GM23338 (cell line): Measurements from ENCODE around the gene WSCD2. TPM values are rescaled to one million over a fixed set of nuclear protein-coding genes. Genes with fewer than 3 reads are reported as not detected.

Experiments used
- ATAC-seq: fragments of 200-7000 bp; cut with Tn5 transposase; 3 replicates; pipeline ENCODE4 v1.9.1; 2020
- DNase-seq: peaks from one replicate; pipeline ENCODE4 v3.0.0-alpha.2; 2015; ENCODE audit warnings: low spot score
- H2AFZ ChIP-seq: fragments of 200-600 bp; sonication (generic); 2 replicates; pipeline ENCODE4 v1.8.0; 2016; ENCODE audit warnings: antibody characterized with exemption, mild to moderate bottlenecking, moderate library complexity
- H3F3A ChIP-seq: fragments of 200-600 bp; sonication (generic); replicated peaks from 2 replicates; pipeline ENCODE4 v1.8.0; 2017; ENCODE audit warnings: antibody characterized with exemption, mixed run types, low read depth
- H3K27ac ChIP-seq: fragments of 200-600 bp; sonication (generic); 2 replicates; pipeline ENCODE4 v1.6.1; 2016; ENCODE audit warnings: low read depth
- H3K27me3 ChIP-seq: fragments of 200-600 bp; sonication (generic); 2 replicates; pipeline ENCODE4 v1.8.0; 2016; ENCODE audit warnings: mild to moderate bottlenecking, mixed run types, moderate library complexity; ENCODE audit not compliant: insufficient read depth
- H3K36me3 ChIP-seq: fragments of 200-600 bp; sonication (generic); 2 replicates; pipeline ENCODE4 v1.8.0; 2016; ENCODE audit warnings: mild to moderate bottlenecking; ENCODE audit not compliant: insufficient read depth
- H3K4me1 ChIP-seq: fragments of 200-600 bp; sonication (generic); 2 replicates; pipeline ENCODE4 v1.8.0; 2016; ENCODE audit warnings: mild to moderate bottlenecking, moderate library complexity; ENCODE audit not compliant: insufficient read depth
- H3K4me2 ChIP-seq: fragments of 200-600 bp; sonication (generic); 2 replicates; pipeline ENCODE4 v1.7.1; 2017; ENCODE audit warnings: mixed run types
- H3K4me3 ChIP-seq: fragments of 200-600 bp; sonication (generic); 2 replicates; pipeline ENCODE4 v1.6.1; 2016; ENCODE audit warnings: mixed run types
- H3K79me2 ChIP-seq: fragments of 200-600 bp; sonication (generic); replicated peaks from 2 replicates; pipeline ENCODE4 v1.8.0; 2017; ENCODE audit warnings: mild to moderate bottlenecking; ENCODE audit not compliant: insufficient read depth
- H3K9me2 ChIP-seq: fragments of 200-600 bp; sonication (generic); 2 replicates; pipeline ENCODE4 v1.8.0; 2017; ENCODE audit not compliant: insufficient read depth
- H4K20me1 ChIP-seq: fragments of 200-600 bp; sonication (generic); replicated peaks from 2 replicates; pipeline ENCODE4 v1.8.0; 2017; ENCODE audit warnings: mild to moderate bottlenecking; ENCODE audit not compliant: insufficient read depth
- H3K27ac Mint-ChIP-seq: 2 replicates; pipeline ENCODE4 v1.8.0; 2020; ENCODE audit warnings: inconsistent platforms, mild to moderate bottlenecking, moderate library complexity, mixed read lengths
- H3K27me3 Mint-ChIP-seq: 3 replicates; pipeline ENCODE4 v1.8.0; 2022; ENCODE audit warnings: low read depth, mild to moderate bottlenecking, moderate library complexity, mixed read lengths, inconsistent platforms; ENCODE audit not compliant: insufficient read depth, poor library complexity
- H3K36me3 Mint-ChIP-seq: 3 replicates; pipeline ENCODE4 v1.8.0; 2021; ENCODE audit warnings: low read depth, mild to moderate bottlenecking, inconsistent platforms, moderate library complexity, mixed read lengths
- H3K4me1 Mint-ChIP-seq: 3 replicates; pipeline ENCODE4 v1.8.0; 2020; ENCODE audit warnings: mild to moderate bottlenecking, inconsistent platforms, mixed read lengths
- H3K4me3 Mint-ChIP-seq: 3 replicates; pipeline ENCODE4 v1.8.0; 2021; ENCODE audit warnings: moderate library complexity, mild to moderate bottlenecking, inconsistent platforms, mixed read lengths
- H3K9me3 Mint-ChIP-seq: 3 replicates; pipeline ENCODE4 v1.8.0; 2020; ENCODE audit warnings: moderate library complexity, mild to moderate bottlenecking, inconsistent platforms, mixed read lengths
- CREB1 ChIP-seq: fragments of 250-450 bp; sonication (Bioruptor Pico); IDR thresholded peaks from 2 replicates; pipeline ENCODE4 v1.5.0; 2020; ENCODE audit warnings: low read depth, mild to moderate bottlenecking, moderate library complexity
- CTCF ChIP-seq, 2 experiments: fragments of 200-600 bp in 1 of 2; sonication (generic) in 1 of 2; conservative IDR thresholded peaks; 2 replicates each; pipeline versions ENCODE4 v1.5.1 to v1.6.1; 2016 to 2017; ENCODE audit warnings: antibody characterized with exemption in 2 of 2, low read depth in 2 of 2, mild to moderate bottlenecking in 2 of 2, moderate library complexity in 1 of 2
- EZH2 ChIP-seq: fragments of 200-600 bp; sonication (generic); IDR thresholded peaks from one replicate; pipeline ENCODE4 v1.8.0; 2017; ENCODE audit warnings: antibody characterized with exemption, mild to moderate bottlenecking, low read depth; ENCODE audit not compliant: unreplicated experiment
- EZH2phosphoT487 ChIP-seq: fragments of 200-600 bp; sonication (generic); IDR thresholded peaks from one replicate; pipeline ENCODE4 v1.8.1; 2018; ENCODE audit warnings: antibody characterized with exemption; ENCODE audit not compliant: unreplicated experiment
- NANOG ChIP-seq: IDR thresholded peaks from 2 replicates; pipeline ENCODE4 v1.6.1; 2016; ENCODE audit warnings: antibody characterized with exemption, borderline replicate concordance
- POLR2AphosphoS5 ChIP-seq: IDR thresholded peaks from 2 replicates; pipeline ENCODE4 v1.6.1; 2016; ENCODE audit warnings: antibody characterized with exemption, low read depth
- STAT1 ChIP-seq: IDR thresholded peaks from one replicate; pipeline ENCODE4 v1.6.1; 2016; ENCODE audit warnings: antibody characterized with exemption; ENCODE audit not compliant: unreplicated experiment
- ZNF331 ChIP-seq: fragments of 250-450 bp; sonication (Bioruptor Pico); IDR thresholded peaks from 2 replicates; pipeline ENCODE4 v1.5.0; 2020; ENCODE audit warnings: low read depth, mild to moderate bottlenecking, moderate library complexity
- polyA plus RNA-seq: library from polyadenylated mRNA; unstranded; fragments of >200 nt; fragmentation: Nextera tagmentation; extraction: Ambion mirVana; gene quantifications from 2 replicates; pipeline ENCODE4 v1.2.1, GENCODE V29; 2016
- total RNA-seq: library from RNA; depleted of rRNA; stranded (reverse); fragments of >200 nt; shearing (Covaris generic); gene quantifications from 2 replicates; pipeline ENCODE4 v1.2.3, GENCODE V29; 2014
- TF ChIP-seq, protein P1 (sequence below): IDR thresholded peaks from one replicate; pipeline ENCODE4 v1.6.1; 2018; ENCODE audit warnings: antibody characterized with exemption; ENCODE audit not compliant: unreplicated experiment
- TF ChIP-seq, protein P2 (sequence below): IDR thresholded peaks from 2 replicates; pipeline ENCODE4 v1.6.1; 2016; ENCODE audit warnings: antibody characterized with exemption

The WSCD2 gene
- total and polyA plus RNA-seq, 2 experiments from 2014 or later = 0.66 to 3.1 TPM

DNA sequence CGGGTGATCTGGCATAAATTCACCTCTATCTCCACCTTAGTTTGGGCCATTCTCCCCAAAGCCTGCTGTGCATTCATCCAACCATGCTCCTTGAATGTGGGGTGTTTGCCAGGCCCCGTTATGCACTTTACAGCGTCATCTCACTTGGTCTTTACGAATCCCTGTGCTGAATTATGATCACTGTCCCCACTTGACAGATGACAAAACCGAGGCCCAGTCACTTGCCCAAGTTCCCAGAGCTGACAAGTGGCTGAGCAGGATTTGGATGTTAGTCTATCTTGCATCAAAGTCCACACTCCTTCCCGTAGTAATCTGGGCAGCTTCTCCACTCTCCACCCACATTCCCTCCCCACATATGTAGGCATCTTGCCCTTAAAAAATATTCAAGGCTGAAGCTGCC is 44.8 kb downstream of the WSCD2 start:
- no peak overlapping the region for H3K4me3 Mint-ChIP-seq
- H3K36me3 Mint-ChIP-seq = peaks cover 9% of the 10 kb centered on the region; the same call in 2 of the 3 replicates
- Histone ChIP-seq H3F3A (0 out of 2 replicates have a peak, but pooled peaks cover 2% of the 10 kb centered on the region), H3K36me3 (no peaks in the 10 kb centered on the region), H3K4me3 (no peak overlapping the region), H3K27ac (no peak overlapping the region), H3K9me2 (no peaks in the 10 kb centered on the region), H3K4me2 (no peak overlapping the region), H3K79me2 (no peaks in the 10 kb centered on the region), H3K4me1 (peaks cover 25% of the 10 kb centered on the region), H3K27me3 (no peaks in the 10 kb centered on the region), H2AFZ (no peak overlapping the region), H4K20me1 (no peaks in the 10 kb centered on the region)
- DNase-seq (no peak), ATAC-seq (no peak)
- TF ChIP-seq POLR2AphosphoS5 (no peak), EZH2 (no peak)
- H3K27ac Mint-ChIP-seq = no peak overlapping the region
- H3K4me1 Mint-ChIP-seq = peaks cover 37% of the 10 kb centered on the region
- peaks cover 12% of the 10 kb centered on the region for H3K27me3 Mint-ChIP-seq
- peaks cover 11% of the 10 kb centered on the region for H3K9me3 Mint-ChIP-seq

GRCh38 chr12:108174641-108175040 is 45.6 kb downstream of the WSCD2 start:
- Mint-ChIP-seq H3K9me3 (peaks cover 11% of the 10 kb centered on the region), H3K27ac (no peak overlapping the region), H3K4me3 (no peak overlapping the region), H3K36me3 (peaks cover 9% of the 10 kb centered on the region; the same call in 2 of the 3 replicates), H3K4me1 (peaks cover 37% of the 10 kb centered on the region), H3K27me3 (peaks cover 11% of the 10 kb centered on the region)
- H3K4me3 ChIP-seq = no peak overlapping the region
- H3K4me2 ChIP-seq = no peak overlapping the region
- H3K79me2 ChIP-seq = no peaks in the 10 kb centered on the region
- peaks cover 26% of the 10 kb centered on the region for H3K4me1 ChIP-seq
- ATAC-seq (no peak), DNase-seq (no peak)
- H4K20me1 ChIP-seq = no peaks in the 10 kb centered on the region
- H3K36me3 ChIP-seq = no peaks in the 10 kb centered on the region
- H3F3A ChIP-seq = 0 out of 2 replicates have a peak, but pooled peaks cover 2% of the 10 kb centered on the region
- no peaks in the 10 kb centered on the region for H3K9me2 ChIP-seq
- no peak overlapping the region for H3K27ac ChIP-seq
- no peak overlapping the region for H2AFZ ChIP-seq
- H3K27me3 ChIP-seq = no peaks in the 10 kb centered on the region
- TF ChIP-seq STAT1 = no peak
- TF ChIP-seq, protein P1, sequence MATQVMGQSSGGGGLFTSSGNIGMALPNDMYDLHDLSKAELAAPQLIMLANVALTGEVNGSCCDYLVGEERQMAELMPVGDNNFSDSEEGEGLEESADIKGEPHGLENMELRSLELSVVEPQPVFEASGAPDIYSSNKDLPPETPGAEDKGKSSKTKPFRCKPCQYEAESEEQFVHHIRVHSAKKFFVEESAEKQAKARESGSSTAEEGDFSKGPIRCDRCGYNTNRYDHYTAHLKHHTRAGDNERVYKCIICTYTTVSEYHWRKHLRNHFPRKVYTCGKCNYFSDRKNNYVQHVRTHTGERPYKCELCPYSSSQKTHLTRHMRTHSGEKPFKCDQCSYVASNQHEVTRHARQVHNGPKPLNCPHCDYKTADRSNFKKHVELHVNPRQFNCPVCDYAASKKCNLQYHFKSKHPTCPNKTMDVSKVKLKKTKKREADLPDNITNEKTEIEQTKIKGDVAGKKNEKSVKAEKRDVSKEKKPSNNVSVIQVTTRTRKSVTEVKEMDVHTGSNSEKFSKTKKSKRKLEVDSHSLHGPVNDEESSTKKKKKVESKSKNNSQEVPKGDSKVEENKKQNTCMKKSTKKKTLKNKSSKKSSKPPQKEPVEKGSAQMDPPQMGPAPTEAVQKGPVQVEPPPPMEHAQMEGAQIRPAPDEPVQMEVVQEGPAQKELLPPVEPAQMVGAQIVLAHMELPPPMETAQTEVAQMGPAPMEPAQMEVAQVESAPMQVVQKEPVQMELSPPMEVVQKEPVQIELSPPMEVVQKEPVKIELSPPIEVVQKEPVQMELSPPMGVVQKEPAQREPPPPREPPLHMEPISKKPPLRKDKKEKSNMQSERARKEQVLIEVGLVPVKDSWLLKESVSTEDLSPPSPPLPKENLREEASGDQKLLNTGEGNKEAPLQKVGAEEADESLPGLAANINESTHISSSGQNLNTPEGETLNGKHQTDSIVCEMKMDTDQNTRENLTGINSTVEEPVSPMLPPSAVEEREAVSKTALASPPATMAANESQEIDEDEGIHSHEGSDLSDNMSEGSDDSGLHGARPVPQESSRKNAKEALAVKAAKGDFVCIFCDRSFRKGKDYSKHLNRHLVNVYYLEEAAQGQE = no peak
- TF ChIP-seq ZNF331 (CRISPR knock-in tag) = no peak
- TF ChIP-seq, protein P2, sequence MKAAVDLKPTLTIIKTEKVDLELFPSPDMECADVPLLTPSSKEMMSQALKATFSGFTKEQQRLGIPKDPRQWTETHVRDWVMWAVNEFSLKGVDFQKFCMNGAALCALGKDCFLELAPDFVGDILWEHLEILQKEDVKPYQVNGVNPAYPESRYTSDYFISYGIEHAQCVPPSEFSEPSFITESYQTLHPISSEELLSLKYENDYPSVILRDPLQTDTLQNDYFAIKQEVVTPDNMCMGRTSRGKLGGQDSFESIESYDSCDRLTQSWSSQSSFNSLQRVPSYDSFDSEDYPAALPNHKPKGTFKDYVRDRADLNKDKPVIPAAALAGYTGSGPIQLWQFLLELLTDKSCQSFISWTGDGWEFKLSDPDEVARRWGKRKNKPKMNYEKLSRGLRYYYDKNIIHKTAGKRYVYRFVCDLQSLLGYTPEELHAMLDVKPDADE = no peak
- no peak for TF ChIP-seq EZH2phosphoT487
- no peak for TF ChIP-seq CREB1 (CRISPR knock-in tag)
- TF ChIP-seq EZH2 = no peak
- no peak for TF ChIP-seq CTCF (conservative IDR thresholded peaks at IDR 0.05; ENCODE audit: low read depth in 2 of 2)
- TF ChIP-seq POLR2AphosphoS5 = no peak
- no peak for TF ChIP-seq NANOG
